Measurements from ENCODE around the gene ADGRV1.
"Not testable (repeated sequence)": the region's sequence is repeated elsewhere in the genome, so short reads cannot be mapped to it uniquely, and the experiment has no call there.

ADGRV1 gene

DNA sequence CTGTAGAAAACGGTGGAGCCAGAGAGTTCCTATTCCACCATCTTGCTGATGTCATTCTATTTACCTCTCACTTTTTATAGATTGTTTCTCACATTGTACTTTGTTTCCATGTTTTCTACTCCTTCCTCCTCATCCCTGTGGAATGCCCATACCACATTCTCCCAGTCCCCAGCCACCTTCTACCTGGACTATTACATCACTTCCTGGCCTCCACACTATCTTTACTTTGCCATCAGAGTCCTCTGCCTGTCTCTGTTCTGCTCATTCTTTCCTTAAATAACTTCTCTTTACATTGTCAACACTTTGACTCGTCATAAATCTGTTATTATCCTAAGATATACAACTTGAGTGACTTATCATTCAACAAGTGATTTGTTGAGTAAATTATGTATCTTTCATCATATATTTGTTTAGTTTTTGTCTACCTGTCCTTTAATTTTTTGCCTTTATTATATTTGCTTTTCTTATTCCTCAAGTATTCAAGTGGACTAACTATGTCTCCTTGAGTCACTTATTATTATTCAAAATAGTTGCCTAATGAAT lies 182.5 kb downstream of the ADGRV1 start:
- DNase-seq = no peak

DNA sequence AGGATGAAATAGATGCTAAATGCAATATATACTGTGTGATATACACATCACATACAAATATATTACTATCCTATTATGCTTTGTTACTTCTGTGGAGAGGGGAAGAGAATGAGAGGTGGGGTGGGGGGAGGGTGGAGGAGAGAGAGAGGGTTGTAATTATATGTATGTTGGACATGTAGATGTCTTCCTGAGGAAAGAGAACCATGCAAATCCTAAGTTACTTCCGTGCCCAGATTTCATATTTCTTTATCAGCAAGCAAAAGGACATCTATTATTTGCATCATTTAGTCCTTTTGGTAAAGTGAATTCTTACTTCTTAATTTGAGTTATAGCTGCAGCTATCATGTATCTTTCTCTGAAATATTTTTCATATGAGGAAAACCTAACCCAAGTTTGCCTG lies 187.5 kb downstream of the ADGRV1 start:
- no peak for DNase-seq

DNA sequence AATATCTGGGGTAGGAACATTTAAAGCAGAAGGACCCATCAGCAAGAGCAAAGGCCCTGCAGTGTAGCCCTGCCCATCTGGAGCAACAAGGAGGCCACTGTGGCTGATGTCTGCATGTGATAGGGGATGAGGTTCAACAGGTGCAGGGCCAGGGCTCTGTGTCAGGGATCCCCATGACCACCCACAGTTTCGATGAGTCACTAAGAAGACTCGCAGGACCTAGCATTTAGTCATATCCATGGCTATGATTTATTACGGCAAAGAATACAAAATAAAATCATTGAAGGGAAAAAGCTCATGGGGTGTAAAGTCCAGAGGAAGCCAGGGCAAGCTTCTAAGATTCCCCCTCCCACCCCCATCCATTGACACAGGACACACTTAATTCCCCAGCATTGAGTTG lies 188.6 kb downstream of the ADGRV1 start:
- DNase-seq = no peak

DNA sequence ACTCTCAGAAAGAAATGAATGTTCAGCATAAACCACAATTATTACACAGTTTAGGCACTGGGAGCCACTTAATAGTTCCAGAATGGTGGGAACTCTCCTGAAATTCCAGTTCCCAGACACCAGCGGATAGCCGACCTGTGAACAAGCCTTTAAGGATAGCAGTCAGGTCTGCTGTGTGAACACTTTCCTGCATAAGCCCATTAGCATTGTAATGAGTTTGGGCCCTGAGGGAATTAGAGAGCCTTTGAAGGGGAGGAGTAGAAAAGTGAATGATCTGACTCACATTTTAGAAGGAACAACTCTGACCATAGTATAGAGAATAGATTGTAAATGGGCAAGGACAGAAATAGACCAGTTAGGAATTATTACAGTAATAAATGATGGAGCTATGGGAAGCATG lies 189.1 kb downstream of the ADGRV1 start:
- DNase-seq = no peak

DNA sequence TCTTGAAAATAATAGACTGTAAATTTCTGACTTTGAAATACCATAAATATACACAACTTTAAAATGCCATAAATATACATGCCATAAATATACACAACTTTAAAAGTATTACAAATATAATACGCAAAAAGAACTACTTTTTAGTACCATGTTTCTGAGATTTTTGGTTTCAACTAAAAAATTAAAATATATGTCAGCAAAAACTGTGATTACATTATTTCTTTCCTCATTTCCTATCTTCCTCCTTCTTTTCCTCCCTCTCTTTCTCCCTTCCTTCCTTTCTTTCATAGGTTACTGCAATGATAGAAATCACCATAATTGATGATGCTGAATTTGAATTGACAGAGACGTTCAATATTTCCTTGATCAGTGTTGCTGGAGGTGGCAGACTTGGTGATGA lies 200.5 kb downstream of the ADGRV1 start:
- DNase-seq = no peak

DNA sequence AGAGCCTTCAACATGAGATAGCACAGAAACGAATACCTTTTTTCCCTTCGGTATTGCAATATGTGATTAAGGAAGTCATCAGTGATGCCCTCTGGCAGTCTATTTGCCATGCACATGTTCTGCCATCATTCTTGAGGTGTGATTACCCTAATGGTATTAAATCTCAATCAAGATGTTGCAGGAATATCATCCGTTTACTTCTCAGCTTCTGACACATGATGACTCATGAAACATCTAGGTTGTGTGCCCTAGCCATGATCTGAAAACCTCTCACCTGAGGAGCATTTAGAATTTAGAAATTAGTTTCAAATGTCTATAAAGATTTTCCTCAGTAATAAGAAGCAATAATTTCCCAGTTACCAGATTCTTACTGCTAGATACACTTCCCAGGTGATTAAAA lies 209.1 kb downstream of the ADGRV1 start:
- no peak for DNase-seq

DNA sequence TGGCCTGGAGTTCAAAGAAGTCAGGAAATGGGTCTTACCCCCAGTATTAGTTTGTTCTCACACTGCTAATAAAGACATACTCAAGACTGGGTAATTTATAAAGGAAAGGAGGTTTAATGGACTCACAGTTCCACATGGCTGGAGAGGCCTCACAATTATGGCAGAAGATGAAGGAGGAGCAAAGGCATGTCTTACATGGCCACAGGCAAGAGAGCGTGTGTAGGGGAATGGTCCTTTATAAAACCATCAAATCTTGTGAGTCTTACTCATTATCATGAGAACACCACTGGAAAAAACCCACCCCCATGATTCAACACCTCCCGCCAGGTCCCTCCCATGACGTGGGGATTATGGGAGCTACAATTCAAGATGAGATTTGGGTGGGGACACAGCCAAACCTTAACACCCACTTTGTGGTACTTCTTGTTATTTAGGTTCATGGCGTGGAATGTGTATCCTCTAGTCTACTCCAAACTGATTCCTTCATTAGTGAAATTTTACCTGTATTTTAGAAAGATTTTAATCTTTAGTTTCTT lies 211.5 kb downstream of the ADGRV1 start:
- not testable (repeated sequence) for DNase-seq

DNA sequence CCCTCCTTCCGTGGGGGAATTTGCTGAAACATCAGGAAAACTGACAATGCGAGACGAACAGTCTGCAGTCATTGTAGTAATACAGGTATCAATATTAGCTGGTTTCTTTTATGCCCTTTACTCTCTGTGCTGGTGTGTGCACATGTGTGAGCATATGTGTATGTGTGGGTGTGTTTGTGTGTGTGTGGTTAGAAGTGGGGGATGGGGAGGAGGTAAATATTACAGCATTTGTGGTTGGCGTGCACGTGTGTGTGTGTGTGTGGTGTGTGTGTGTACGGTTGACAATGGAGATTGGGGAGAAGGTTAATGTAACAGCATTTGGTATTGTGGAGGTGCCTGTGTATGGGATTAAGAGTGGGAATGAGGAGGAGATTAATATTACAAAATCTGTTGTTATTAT lies 219.4 kb downstream of the ADGRV1 start:
- no peak for DNase-seq

DNA sequence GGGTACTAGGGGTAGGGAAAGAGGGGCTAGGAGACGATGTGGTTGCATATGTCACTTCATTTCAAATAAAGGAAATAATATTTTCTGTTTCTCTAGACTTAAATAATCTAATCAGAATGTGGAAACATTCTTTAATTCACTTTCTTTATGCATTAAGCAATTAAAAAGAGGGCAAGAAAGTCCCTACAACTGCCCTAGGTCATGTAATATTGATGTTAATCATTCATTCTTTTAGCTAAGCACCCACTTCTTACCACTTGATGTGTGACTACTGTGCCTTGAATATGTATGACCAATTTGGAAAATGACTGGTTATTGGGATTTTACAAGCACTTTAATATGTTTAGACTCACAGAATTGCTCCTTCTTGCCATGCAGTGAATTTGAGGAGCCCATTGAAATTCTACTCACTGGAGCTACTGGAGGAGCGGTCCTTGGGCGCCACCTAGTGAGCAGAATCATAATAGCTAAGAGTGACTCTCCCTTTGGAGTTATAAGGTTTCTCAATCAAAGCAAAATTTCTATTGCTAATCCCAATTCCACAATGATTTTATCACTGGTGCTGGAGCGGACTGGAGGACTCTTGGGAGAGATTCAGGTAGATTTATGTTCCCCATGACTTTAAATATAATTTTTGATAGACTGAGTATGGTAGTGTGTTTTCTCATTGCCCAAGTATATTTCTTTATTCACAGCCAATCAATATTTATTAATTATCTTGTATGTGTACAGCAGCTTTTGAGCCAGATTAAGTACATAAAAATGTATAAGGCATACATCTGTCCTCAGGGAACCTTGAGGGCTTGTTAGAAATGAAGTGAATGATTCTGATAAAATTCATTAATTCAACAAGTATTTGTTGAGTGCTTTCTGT lies 225.1 kb downstream of the ADGRV1 start:
- DNase-seq = peak; percentile 74

DNA sequence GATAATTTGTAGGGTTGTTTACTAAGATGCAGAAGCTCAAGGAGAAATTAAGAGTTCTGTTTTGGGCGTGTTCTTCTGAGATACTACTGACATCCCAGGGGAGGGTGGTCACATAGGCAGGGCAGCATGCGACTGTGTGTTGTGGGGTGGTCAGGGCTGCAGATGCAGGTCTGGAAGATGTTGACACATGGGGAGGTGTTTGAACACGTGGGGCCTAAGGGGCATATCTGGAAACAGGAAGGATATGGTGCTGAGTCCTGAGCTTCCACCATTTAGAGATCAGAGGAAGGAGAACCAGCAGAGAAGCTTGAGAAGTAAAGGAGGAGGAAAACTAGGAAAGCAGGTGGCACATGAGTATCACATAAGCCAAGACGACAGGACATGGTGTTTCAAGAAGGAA lies 228.2 kb downstream of the ADGRV1 start:
- DNase-seq = no peak

DNA sequence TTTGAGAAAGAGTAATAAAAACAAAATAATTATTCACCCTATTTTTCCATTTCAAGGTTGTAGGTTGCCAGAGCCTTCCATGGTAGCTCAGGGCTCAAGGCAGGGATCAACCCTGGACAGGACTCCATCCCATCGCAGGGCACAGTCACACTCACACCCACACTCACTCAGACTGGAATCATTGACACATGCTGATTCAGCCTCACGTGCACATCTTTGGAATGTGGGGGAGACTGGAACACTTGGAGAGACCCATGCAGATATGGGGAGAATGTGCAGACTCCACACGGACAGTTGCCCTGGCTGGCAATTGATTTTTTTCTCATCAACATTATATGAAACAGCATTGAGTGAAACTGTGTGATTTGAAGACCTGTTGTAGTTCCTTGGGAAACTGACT lies 234.1 kb downstream of the ADGRV1 start:
- DNase-seq = no peak

DNA sequence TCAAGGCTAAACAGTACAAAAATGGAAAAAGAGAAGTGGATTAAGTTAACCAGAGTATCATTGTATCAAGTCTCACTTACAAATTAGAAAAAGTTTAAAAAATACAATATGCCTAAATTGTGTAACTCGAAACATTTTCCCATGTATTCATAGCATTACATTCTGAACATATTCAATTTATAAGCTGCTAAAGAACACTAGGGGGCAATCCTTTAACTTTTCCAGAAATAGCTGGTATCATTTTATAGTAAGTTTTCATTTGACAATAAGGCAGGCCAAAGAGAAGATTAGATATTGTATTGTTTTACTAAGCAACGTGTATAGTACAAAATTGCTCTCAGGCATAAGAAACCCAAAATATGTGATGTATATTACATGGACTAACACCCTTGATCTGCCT lies 234.6 kb downstream of the ADGRV1 start:
- DNase-seq = no peak

DNA sequence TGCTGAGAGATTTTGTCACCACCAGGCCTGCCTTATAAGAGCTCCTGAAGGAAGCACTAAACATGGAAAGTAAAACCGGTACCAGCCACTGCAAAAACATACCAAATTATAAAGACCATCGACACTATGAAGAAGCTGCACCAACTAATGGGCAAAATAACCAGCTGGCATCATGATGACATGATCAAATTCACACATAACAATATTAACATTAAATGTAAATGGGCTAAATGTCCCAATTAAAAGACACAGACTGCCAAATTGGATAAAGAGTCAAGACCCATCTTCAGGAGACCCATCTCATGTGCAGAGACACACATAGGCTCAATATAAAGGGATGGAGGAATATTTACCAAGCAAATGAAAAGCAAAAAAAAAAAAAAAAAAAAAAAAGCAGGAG lies 238.3 kb downstream of the ADGRV1 start:
- DNase-seq = not testable (repeated sequence)

DNA sequence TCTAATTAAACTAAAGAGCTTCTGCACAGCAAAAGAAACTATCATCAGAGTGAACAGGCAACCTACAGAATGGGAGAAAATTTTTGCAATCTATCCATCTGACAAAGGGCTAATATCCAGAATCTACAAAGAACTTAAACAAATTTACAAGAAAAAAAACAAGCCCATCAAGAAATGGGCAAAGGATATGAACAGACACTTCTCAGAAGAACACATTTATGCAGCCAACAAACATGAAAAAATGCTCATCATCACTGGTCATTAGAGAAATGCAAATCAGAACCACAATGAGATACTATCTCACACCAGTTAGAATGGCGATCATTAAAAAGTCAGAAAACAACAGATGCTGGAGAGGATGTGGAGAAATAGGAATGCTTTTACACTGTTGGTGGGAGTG lies 241.5 kb downstream of the ADGRV1 start:
- not testable (repeated sequence) for DNase-seq

DNA sequence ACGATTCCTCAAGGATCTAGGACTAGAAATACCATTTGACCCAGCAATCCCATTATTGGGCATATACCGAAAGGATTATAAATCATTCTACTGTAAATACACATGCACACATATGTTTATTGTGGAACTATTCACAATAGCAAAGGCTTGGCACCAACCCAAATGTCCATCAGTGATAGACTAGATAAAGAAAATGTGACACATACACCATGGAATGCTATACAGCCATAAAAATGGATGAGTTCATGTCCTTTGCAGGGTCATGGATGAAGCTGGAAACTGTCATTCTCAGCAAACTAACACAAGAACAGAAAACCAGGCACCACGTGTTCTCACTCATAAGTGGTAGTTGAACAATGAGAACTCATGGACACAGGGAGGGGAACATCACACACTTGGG lies 241.9 kb downstream of the ADGRV1 start:
- DNase-seq = not testable (repeated sequence)

DNA sequence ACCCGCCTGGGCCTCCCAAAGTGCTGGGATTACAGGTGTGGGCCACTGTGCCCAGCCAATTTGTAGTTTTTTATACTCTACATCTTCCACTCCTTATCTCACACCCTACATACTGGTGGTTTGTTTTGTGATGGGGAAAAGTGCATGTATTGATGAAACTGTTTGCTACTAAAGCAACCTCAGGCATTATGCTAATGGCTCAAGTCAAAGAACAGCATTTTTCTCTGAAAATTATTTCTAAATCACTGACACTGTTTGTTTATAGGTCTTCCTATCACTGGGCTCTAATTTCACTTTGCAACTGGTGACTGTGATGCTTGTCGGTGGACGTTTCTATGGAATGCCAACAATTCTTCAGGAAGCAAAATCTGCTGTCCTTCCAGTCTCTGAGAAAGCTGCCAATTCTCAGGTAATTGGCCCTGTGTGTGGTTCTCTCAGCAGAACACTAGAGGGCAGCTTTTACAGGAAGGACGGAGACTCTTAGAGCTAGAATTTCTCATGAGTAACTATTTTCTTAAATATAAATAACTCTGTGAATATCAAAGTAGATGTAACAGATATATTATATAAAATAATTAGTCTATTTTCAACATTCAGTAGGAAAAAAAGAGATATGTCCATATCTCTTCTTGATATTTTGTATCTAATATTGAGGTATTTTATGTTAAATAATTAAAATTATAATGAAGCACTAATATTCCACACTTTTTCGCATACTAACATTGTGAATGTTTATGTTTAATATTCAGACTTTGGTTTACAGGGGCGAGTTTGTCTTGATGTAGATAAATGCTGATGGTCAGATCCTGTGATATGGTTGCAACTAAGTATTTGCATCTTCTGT lies 244.1 kb downstream of the ADGRV1 start:
- no peak for DNase-seq

DNA sequence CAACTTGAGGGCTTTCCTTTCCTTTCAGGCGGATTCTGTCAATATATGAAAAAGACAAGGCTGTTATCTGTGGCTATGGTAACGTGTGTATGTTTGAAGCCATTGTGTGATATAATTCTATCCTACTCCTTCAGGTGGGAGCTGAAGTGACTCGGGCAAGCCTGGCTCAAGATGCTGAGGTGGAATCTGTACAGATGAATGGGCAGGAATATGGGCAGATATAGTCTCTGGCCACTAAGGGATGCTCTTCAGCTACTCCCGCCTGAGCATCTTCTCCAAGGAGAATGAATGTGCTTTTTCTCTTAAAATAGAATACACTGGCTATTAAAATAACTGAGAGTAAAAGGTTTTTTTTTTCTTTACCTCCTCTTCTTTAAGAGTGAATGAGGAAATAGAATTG lies 244.8 kb downstream of the ADGRV1 start:
- DNase-seq = no peak

DNA sequence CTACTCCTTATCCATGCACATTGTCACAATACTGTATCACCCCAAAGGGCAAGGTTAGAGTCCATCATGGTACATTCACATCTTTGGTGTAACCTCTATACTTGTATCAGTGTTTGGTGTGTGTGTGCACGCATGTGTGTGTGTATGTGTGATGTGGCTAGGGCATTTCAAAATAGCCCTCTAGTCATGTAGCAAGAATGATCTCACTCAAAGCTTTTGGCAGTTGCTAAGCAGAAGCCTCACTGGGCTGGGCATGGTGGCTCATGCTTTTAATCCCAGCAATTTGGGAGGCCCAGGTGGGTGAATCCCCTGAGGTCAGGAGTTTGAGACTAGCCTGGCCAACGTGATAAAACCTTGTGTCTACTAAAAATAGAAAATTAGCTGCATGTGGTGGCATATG lies 245.3 kb downstream of the ADGRV1 start:
- no peak for DNase-seq

DNA sequence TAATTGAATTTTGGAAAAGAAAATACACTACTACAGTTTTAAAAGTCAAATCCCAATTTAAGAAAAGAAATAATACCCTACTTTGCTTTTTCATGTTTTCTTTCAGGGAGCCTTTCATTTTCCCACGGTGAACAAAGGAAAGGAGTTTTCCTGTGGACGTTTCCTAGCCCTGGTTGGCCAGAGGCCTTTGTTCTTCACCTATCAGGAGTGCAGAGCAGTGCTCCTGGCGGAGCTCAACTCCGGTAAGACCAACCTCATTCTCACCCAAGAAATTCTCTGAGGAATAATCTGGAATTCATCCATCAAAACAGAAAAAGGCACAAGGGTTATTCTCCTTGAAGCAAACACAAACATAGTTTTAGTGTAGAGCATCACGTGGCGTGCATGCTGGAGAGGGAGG lies 248.9 kb downstream of the ADGRV1 start:
- DNase-seq = no peak

DNA sequence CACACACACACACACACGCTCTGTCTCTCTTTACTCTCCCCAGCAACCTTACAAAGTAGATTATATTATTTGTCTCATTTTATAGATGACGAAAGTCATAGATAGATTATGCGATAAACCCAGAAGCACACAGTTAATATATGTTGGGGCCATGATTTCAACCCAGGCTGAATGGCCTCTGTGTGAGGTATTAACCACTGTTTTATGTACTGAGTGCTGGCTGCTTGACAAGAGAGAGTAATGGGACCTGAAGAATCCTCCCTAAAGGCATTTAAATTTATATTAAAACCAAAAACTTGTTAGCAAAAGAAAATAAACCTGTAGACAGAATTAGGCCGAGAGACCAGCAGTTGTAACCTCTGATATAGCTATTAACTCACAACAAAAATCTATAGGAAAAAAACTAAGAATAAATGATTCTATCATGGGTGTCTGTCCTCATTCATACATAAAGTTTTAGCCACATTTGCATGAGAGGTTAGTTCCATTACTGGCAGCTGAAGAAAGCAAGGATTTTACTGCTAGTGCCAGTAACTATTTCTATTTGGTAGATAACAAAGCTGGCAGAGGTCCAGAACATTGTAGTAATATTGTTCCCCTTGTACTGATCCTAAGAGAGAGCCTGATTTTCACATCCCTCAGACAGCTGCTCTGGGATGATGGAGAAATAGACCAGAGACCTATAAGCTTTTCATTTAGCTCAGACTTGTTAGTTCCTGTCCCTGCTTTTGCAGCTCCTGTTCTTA lies 250.9 kb downstream of the ADGRV1 start:
- DNase-seq = no peak

DNA sequence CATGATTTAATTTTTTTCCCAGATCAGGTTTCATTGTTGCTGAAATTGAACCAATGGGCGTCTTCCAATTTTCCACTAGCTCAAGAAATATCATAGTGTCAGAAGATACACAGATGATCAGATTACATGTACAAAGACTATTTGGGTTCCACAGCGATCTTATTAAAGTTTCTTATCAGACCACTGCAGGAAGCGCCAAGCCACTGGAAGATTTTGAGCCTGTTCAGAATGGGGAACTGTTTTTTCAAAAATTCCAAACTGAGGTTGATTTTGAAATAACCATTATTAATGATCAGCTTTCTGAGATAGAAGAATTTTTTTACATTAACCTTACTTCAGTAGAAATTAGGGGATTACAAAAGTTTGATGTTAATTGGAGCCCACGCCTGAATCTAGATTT lies 251.6 kb downstream of the ADGRV1 start:
- no peak for DNase-seq

DNA sequence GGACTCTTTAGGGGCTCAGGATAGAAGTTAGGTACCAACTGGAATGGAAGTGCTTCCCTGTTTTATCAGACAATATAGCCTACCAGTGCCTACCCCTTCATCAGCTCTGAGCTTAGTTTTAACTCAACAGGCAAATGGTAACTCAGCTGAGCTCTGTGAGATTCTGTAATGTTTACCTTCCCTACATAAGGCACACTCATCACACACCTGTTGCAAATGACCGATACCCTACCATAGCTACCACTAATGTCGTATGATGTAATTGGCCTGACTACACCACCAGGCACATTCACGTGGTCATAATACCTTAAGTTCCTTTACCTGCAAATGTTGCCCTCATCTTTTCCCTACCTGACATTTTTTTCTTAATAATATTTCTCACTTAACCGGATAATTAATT lies 254.8 kb downstream of the ADGRV1 start:
- DNase-seq = no peak

DNA sequence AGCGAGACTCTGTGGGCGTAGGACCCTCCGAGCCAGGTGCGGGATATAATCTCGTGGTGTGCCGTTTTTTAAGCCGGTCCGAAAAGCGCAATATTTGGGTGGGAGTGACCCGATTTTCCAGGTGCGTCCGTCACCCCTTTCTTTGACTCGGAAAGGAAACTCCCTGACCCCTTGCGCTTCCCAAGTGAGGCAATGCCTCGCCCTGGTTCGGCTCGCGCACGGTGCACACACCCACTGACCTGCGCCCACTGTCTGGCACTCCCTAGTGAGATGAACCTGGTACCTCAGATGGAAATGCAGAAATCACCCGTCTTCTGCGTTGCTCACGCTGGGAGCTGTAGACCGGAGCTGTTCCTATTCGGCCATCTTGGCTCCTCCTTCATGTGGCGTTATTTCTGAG lies 263.5 kb downstream of the ADGRV1 start:
- not testable (repeated sequence) for DNase-seq

Data from CD4-positive, alpha-beta T cell treated with Interleukin-17A for 4 hours (primary cell).